ENCODE measurements around the gene APMAP.

The APMAP gene

DNA sequence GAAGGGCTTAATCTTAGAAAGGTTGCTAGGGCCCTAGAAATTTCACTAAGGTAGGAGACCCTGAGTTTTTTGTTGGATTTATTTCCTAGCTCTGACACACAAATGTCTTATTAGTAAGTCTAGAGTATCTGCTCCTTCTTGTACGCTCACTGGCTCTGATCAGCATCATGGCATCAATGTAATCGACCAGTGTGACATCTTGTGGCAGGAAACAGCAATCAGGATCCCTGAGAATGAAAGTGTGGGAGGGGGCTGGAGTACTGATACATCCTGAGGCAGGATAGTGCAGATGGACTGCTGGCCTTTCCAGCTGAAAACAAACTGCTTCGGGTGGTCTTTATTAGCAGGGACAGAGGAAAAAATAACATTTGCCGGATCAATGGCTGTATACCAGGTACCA is 53.5 kb downstream of the APMAP start:
- Histone ChIP-seq H3K79me2 (ENCODE audit: insufficient read depth, low read length) (no peaks in the 10 kb centered on the region), H4K20me1 (ENCODE audit: insufficient read depth, low read length) (no peaks in the 10 kb centered on the region), H2AFZ (ENCODE audit: low read length) (no peak overlapping the region), H3K36me3 (ENCODE audit: insufficient read depth, low read length) (no peaks in the 10 kb centered on the region), H3K4me1 (ENCODE audit: insufficient read depth, low read length, severe bottlenecking) (no peaks in the 10 kb centered on the region), H3K4me3 (ENCODE audit: low read depth, low read length, poor library complexity, severe bottlenecking) (no peak overlapping the region), H3K9me2 (ENCODE audit: low read depth, low read length) (no peaks in the 10 kb centered on the region), H3F3A (ENCODE audit: insufficient read depth, low read length) (no peaks in the 10 kb centered on the region), H3K4me2 (ENCODE audit: low read length) (no peak overlapping the region), H3K9me3 (ENCODE audit: low read length) (no peaks in the 10 kb centered on the region), H3K9ac (ENCODE audit: low read length) (no peak overlapping the region), H3K27ac (ENCODE audit: low read depth, low read length, poor library complexity, severe bottlenecking) (no peak overlapping the region), H3K27me3 (ENCODE audit: insufficient read depth, low read length) (no peaks in the 10 kb centered on the region)
- TF ChIP-seq, protein P1, sequence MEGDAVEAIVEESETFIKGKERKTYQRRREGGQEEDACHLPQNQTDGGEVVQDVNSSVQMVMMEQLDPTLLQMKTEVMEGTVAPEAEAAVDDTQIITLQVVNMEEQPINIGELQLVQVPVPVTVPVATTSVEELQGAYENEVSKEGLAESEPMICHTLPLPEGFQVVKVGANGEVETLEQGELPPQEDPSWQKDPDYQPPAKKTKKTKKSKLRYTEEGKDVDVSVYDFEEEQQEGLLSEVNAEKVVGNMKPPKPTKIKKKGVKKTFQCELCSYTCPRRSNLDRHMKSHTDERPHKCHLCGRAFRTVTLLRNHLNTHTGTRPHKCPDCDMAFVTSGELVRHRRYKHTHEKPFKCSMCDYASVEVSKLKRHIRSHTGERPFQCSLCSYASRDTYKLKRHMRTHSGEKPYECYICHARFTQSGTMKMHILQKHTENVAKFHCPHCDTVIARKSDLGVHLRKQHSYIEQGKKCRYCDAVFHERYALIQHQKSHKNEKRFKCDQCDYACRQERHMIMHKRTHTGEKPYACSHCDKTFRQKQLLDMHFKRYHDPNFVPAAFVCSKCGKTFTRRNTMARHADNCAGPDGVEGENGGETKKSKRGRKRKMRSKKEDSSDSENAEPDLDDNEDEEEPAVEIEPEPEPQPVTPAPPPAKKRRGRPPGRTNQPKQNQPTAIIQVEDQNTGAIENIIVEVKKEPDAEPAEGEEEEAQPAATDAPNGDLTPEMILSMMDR (IDR thresholded peaks at IDR 0.05; ENCODE audit: low read length), result no peak
- no peak for TF ChIP-seq EZH2 (IDR thresholded peaks at IDR 0.05; ENCODE audit: borderline replicate concordance, low read length)

DNA sequence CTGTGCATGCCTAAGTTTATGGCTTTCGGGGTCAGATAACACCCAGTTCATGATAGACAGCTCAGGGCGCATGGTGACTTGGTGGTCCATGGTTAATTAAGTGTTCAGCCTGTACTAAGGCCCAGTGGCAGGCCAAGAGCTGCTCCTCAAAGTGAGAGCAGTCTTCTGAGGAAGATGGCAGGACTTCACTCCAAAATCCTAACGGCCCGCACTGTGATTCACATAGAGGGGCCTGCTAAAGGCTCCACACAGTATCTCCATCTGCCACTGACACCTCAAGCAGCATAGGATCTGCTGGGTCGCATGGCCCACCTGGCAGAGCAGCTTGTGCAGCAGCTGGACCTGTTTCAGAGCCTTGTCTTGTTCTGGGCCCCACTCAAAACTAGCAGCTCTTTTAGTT is 54.1 kb downstream of the APMAP start:
- no peaks in the 10 kb centered on the region for H3K27me3 ChIP-seq (ENCODE audit: insufficient read depth, low read length)
- H3K9me3 ChIP-seq (ENCODE audit: low read length), result no peaks in the 10 kb centered on the region
- H3K4me2 ChIP-seq (ENCODE audit: low read length), result no peak overlapping the region

DNA sequence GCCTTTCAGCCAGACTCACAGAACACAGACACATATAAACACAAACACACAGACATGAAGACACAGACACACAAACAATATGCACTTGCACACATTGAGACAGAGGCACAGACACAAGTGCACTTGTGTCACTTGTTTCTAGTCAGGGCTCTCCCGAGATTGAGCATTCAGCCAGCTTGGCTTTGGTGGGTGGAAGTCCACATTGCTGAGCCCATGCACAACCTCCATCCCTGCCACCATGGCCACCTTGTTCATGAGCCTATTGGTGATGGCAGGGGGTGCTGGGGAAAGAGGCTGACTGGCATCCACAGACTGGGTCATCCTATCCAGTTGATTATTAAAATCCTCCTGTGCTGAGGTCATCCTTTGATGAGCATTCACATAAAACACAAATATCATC is 55.0 kb downstream of the APMAP start:
- no peak overlapping the region for H3K4me2 ChIP-seq (ENCODE audit: low read length)
- no peaks in the 10 kb centered on the region for H3F3A ChIP-seq (ENCODE audit: insufficient read depth, low read length)
- no peaks in the 10 kb centered on the region for H3K27me3 ChIP-seq (ENCODE audit: insufficient read depth, low read length)
- TF ChIP-seq EZH2 (IDR thresholded peaks at IDR 0.05; ENCODE audit: borderline replicate concordance, low read length), result no peak
- TF ChIP-seq, protein P1 (IDR thresholded peaks at IDR 0.05; ENCODE audit: low read length), result no peak
- no peak overlapping the region for H3K4me3 ChIP-seq (ENCODE audit: low read depth, low read length, poor library complexity, severe bottlenecking)
- no peak overlapping the region for H3K9ac ChIP-seq (ENCODE audit: low read length)
- no peaks in the 10 kb centered on the region for H3K36me3 ChIP-seq (ENCODE audit: insufficient read depth, low read length)
- H3K4me1 ChIP-seq (ENCODE audit: insufficient read depth, low read length, severe bottlenecking), result no peaks in the 10 kb centered on the region
- no peaks in the 10 kb centered on the region for H4K20me1 ChIP-seq (ENCODE audit: insufficient read depth, low read length)
- H3K27ac ChIP-seq (ENCODE audit: low read depth, low read length, poor library complexity, severe bottlenecking), result no peak overlapping the region
- H3K9me2 ChIP-seq (ENCODE audit: low read depth, low read length), result no peaks in the 10 kb centered on the region
- no peaks in the 10 kb centered on the region for H3K9me3 ChIP-seq (ENCODE audit: low read length)
- no peaks in the 10 kb centered on the region for H3K79me2 ChIP-seq (ENCODE audit: insufficient read depth, low read length)
- no peak overlapping the region for H2AFZ ChIP-seq (ENCODE audit: low read length)

More for the DNA sequence above, 54.1 kb downstream of the APMAP start:
- Histone ChIP-seq H3F3A (ENCODE audit: insufficient read depth, low read length) (no peaks in the 10 kb centered on the region), H3K4me3 (ENCODE audit: low read depth, low read length, poor library complexity, severe bottlenecking) (no peak overlapping the region), H2AFZ (ENCODE audit: low read length) (no peak overlapping the region), H3K9me2 (ENCODE audit: low read depth, low read length) (no peaks in the 10 kb centered on the region), H3K27ac (ENCODE audit: low read depth, low read length, poor library complexity, severe bottlenecking) (no peak overlapping the region), H3K79me2 (ENCODE audit: insufficient read depth, low read length) (no peaks in the 10 kb centered on the region), H3K4me1 (ENCODE audit: insufficient read depth, low read length, severe bottlenecking) (no peaks in the 10 kb centered on the region), H3K36me3 (ENCODE audit: insufficient read depth, low read length) (no peaks in the 10 kb centered on the region), H3K9ac (ENCODE audit: low read length) (no peak overlapping the region), H4K20me1 (ENCODE audit: insufficient read depth, low read length) (no peaks in the 10 kb centered on the region)
- TF ChIP-seq, protein P1 (IDR thresholded peaks at IDR 0.05; ENCODE audit: low read length), result no peak
- TF ChIP-seq EZH2 (IDR thresholded peaks at IDR 0.05; ENCODE audit: borderline replicate concordance, low read length), result no peak

All from OCI-LY1 (cell line).